Body of pancreas (tissue), 4 donors: ENCODE data around the gene CLK4.

Source experiments
- POLR2A ChIP-seq, 3 donors: fragments of 450-650 bp; IDR thresholded peaks; one replicate each; pipeline ENCODE4 v1.6.1; 2016; ENCODE audit warnings: antibody characterized with exemption in 3 of 3, mild to moderate bottlenecking in 2 of 3
- TF ChIP-seq, protein P1 (sequence below), 7 experiments: fragments of 450-650 bp in 4 of 7; fragments of 200-600 bp in 3 of 7; sonication (generic) in 3 of 7; IDR thresholded peaks; one replicate each; pipeline ENCODE4 v1.5.1; 2016 to 2019; ENCODE audit warnings: antibody characterized with exemption in 7 of 7

DNA sequence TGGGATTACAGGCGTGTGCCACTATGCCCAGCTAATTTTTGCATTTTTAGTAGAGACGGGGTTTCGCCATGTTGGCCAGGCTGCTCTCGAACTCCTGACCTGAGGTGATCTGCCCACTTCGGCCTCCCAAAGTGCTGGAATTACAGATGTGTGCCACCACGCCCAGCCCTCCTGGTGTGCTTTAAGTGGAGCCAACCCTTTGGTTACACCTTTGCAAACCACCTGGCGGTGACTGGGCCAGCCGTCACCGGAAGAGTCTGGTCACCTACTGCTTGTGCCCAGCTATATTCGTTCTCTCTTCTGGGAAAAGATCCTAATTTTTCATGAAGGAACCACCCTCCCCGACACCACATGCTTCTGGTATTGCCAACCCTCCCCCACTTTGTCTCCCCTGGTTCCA is 72.5 kb downstream of the CLK4 start:
- TF ChIP-seq, protein P1, sequence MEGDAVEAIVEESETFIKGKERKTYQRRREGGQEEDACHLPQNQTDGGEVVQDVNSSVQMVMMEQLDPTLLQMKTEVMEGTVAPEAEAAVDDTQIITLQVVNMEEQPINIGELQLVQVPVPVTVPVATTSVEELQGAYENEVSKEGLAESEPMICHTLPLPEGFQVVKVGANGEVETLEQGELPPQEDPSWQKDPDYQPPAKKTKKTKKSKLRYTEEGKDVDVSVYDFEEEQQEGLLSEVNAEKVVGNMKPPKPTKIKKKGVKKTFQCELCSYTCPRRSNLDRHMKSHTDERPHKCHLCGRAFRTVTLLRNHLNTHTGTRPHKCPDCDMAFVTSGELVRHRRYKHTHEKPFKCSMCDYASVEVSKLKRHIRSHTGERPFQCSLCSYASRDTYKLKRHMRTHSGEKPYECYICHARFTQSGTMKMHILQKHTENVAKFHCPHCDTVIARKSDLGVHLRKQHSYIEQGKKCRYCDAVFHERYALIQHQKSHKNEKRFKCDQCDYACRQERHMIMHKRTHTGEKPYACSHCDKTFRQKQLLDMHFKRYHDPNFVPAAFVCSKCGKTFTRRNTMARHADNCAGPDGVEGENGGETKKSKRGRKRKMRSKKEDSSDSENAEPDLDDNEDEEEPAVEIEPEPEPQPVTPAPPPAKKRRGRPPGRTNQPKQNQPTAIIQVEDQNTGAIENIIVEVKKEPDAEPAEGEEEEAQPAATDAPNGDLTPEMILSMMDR (IDR thresholded peaks at IDR 0.05), result no peak
- TF ChIP-seq POLR2A (IDR thresholded peaks at IDR 0.05), result no peak
